Ascending aorta (tissue), 2 donors: ENCODE data around the gene CYP19A1. TPM values are rescaled to one million over a fixed set of nuclear protein-coding genes. Genes with fewer than 3 reads are reported as not detected.

Experiments used
- DNase-seq, 2 donors: peaks; one replicate each; pipeline ENCODE4 v3.0.0-alpha.2; 2019; ENCODE audit warnings: low spot score in 2 of 2
- H3K27ac ChIP-seq, 2 donors: fragments of 200-600 bp; sonication (generic); one replicate each; pipeline ENCODE4 v1.5.1; 2016 to 2017; ENCODE audit warnings: mild to moderate bottlenecking in 1 of 2
- H3K27me3 ChIP-seq: fragments of 200-600 bp; sonication (generic); one replicate; pipeline ENCODE4 v1.5.1; 2017
- H3K36me3 ChIP-seq, 2 donors: fragments of 200-600 bp; sonication (generic); one replicate each; pipeline ENCODE4 v1.5.1; 2016
- H3K4me1 ChIP-seq, 2 donors: fragments of 200-600 bp; sonication (generic); one replicate each; pipeline ENCODE4 v1.5.1; 2016 to 2017; ENCODE audit warnings: mild to moderate bottlenecking in 1 of 2
- H3K4me3 ChIP-seq, 2 donors: fragments of 200-600 bp; sonication (generic); one replicate each; pipeline ENCODE4 v1.5.1; 2016 to 2017; ENCODE audit warnings: mild to moderate bottlenecking in 1 of 2
- H3K9me3 ChIP-seq, 2 donors: fragments of 200-600 bp; sonication (generic); one replicate each; pipeline ENCODE4 v1.5.1; 2016
- intact Hi-C: fragments of 100-400 bp; cut with DNase I; formaldehyde crosslinking; loops from one replicate; pipeline ENCODE4 v1.15.1; 2023
- total RNA-seq: library from RNA; depleted of rRNA; stranded (reverse); fragments of >200 nt; gene quantifications from one replicate; pipeline ENCODE4 v1.1.0, GENCODE V29; 2016
- TF ChIP-seq, protein P1 (sequence below), 3 experiments: fragments of 200-600 bp in 2 of 3; fragments of 450-650 bp in 1 of 3; sonication (generic) in 2 of 3; IDR thresholded peaks; one replicate each; pipeline ENCODE4 v1.5.1; 2016 to 2019; ENCODE audit warnings: antibody characterized with exemption in 3 of 3, mild to moderate bottlenecking in 1 of 3, moderate library complexity in 1 of 3

Gene CYP19A1
- total RNA-seq, 1 donor from 2014 or later, result 95.7 TPM

DNA sequence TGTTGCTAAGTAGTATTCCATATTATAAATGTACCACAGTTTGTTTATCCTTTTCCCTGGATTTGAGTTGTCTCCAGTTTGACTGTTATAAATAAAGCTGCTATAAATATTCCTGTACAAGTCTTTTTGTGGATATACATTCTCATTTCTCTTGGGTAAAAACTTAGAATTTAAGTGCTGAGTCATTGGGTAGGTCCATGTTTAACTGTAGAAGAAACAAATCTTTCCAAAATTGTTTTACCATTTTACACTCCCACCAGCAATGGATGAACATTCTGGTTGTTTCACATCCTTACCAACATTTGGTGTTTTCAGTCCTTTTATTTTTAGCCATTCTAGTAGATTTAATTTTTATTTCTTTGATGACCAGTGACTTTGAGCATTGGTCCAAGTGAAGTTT is 169.7 kb downstream of the CYP19A1 start:
- Histone ChIP-seq H3K4me3 (no peak overlapping the region), H3K27ac (peak overlapping the region; percentile 10 to 27), H3K9me3 (no peaks in the 10 kb centered on the region), H3K27me3 (no peaks in the 10 kb centered on the region), H3K36me3 (no peaks in the 10 kb centered on the region), H3K4me1 (peaks cover 20 to 33% of the 10 kb centered on the region in 2 donors)
- TF ChIP-seq, protein P1, sequence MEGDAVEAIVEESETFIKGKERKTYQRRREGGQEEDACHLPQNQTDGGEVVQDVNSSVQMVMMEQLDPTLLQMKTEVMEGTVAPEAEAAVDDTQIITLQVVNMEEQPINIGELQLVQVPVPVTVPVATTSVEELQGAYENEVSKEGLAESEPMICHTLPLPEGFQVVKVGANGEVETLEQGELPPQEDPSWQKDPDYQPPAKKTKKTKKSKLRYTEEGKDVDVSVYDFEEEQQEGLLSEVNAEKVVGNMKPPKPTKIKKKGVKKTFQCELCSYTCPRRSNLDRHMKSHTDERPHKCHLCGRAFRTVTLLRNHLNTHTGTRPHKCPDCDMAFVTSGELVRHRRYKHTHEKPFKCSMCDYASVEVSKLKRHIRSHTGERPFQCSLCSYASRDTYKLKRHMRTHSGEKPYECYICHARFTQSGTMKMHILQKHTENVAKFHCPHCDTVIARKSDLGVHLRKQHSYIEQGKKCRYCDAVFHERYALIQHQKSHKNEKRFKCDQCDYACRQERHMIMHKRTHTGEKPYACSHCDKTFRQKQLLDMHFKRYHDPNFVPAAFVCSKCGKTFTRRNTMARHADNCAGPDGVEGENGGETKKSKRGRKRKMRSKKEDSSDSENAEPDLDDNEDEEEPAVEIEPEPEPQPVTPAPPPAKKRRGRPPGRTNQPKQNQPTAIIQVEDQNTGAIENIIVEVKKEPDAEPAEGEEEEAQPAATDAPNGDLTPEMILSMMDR (IDR thresholded peaks at IDR 0.05), result no peak
- intact Hi-C loops, result no loop called here
- DNase-seq, result no peak

DNA sequence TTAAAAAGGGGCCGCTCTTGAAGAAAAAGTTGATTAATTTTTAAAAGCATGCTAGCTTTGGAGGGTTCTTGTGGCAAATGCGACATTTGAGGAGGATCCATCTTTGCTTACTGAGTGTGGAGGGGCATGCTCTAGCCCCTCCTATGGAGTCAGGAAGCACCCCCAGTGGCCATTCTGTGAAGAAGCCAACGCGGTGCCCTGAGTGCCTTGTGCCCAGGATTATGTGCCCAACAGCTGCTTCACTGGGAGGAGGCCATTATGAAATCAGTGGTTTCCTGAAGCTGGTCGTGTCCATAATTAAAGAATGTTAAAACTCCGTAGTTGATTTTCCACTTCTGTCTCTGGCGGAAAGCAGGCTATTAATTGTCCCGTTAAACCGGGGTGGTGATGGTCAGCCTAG is 174.6 kb downstream of the CYP19A1 start:
- H3K27ac ChIP-seq, result peak overlapping the region; percentile 77 to 81
- intact Hi-C loops, result loop anchor here (1.0 to 5.0 kb wide), 6 partner anchors 28 to 217 kb away; partner anchors contain the start of gene CYP19A1
- H3K36me3 ChIP-seq, result no peaks in the 10 kb centered on the region
- TF ChIP-seq, protein P1 (IDR thresholded peaks at IDR 0.05), result no peak
- no peaks in the 10 kb centered on the region for H3K9me3 ChIP-seq
- DNase-seq, result no peak
- H3K27me3 ChIP-seq, result no peaks in the 10 kb centered on the region
- H3K4me3 ChIP-seq, result no peak overlapping the region
- peaks cover 0 to 10% of the 10 kb centered on the region in 2 donors for H3K4me1 ChIP-seq

DNA sequence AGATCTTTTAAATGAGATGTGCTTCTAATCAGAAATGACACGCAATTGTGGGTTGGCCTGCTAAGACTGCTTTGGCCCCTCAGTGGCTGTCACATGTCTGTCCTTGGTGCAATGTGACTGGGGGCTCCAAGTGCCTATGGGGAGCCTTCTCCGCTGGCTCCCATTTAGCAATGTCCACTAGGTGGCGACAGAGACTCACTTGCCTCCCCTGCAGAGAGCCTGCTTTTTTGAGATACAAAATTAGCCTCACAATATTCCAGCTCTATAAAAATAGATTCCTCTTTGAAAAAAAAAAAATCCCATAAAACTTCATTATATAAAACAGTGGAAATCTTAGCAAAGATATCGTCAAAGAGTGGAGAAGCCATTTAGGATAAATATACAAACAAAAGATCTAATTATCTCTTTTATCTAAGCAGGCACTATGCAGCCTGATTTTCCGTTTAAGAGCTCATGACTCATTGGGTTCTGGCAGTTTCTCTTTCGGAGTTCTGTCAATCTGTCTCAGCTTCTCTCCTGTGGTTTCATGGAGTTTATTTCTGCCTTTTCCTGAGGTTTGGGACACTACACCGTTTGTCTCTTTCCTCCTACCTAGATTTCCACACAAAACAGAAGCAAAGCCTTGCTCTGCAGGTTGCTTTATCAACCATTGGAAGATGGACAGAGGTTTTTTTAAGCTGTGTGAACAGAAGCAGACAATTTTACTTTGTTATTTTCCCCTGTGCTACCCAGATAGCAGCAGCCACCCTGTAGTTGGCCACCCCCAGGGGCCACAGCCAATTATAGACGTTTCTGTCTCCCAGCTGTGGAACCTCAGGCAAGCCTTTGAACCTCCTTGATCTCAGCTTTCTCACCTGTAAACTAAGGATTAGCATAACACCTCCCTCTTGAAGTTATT is 175.3 kb downstream of the CYP19A1 start:
- Histone ChIP-seq H3K4me3 (peak overlapping the region in 1 of 2 donors; percentile 35), H3K4me1 (peaks cover 0 to 4% of the 10 kb centered on the region in 2 donors), H3K27ac (peak overlapping the region; percentile 77 to 81), H3K9me3 (no peaks in the 10 kb centered on the region), H3K36me3 (no peaks in the 10 kb centered on the region), H3K27me3 (no peaks in the 10 kb centered on the region)
- DNase-seq, result peak in 1 of 2 donors; percentile 86
- intact Hi-C loops, result loop anchor here (1.0 to 5.0 kb wide), 6 partner anchors 29 to 218 kb away; partner anchors contain the start of gene CYP19A1
- TF ChIP-seq, protein P1 (IDR thresholded peaks at IDR 0.05), result peak; percentile 82 to 97 (median 93)

DNA sequence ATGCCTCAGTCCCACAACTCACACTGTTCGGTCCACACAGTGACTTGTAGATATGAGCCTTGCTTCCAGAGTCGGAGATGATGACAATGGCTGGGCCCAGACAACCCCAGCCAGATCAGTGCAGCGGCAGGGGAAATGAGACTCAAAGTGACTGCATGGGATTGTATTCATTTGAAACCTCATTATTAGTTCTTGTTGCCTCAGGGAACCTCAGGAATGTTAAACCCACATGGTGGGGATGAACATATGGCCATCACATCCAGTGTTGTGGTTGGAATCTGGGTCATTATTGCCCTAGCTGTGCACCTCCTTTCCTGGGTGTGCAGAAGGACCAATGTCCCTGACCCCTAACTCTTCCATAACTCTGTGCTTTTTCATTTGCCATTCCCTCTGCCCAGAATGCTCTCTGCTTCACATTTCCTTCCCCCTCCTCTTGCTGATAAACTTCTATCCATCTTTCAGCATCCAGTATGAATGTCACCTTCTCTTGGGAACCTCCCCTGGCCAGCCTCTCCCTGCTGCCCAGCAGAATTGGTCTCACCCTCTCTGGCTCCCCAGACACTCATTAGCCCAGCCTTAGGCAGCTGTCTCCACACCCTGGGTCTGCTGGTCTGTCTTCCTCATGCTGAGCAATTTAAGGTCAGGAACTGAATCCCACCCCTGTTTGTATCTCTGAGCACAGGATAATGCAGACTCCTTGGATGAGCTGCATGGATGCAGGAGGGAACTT is 176.7 kb downstream of the CYP19A1 start:
- DNase-seq, result no peak
- intact Hi-C loops, result loop anchor here (2.0 to 5.0 kb wide), 3 partner anchors 69 to 176 kb away; partner anchors contain the start of gene CYP19A1
- Histone ChIP-seq H3K4me3 (no peak overlapping the region), H3K9me3 (no peaks in the 10 kb centered on the region), H3K4me1 (peaks cover 0 to 4% of the 10 kb centered on the region in 2 donors), H3K27ac (no peak overlapping the region), H3K36me3 (no peaks in the 10 kb centered on the region), H3K27me3 (no peaks in the 10 kb centered on the region)
- TF ChIP-seq, protein P1 (IDR thresholded peaks at IDR 0.05), result no peak

DNA sequence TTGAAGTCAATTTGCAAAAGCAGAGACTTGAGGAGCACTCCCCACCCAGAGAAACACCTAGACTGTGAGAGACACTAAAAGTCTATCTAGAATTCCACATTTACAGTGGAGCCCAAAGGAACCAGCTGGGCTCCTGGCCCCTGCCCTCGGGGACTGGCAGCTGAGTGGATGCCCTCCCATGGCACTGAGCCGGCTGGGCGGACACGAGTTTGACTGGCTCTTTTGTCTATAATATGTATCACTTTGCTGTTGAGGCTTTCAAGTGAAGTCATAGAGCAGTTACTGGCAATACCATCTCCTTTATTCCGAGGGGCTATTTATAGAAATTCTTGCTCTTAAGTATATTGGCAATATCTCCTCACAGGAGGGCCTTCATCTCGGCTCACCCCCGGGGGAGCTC is 177.9 kb downstream of the CYP19A1 start:
- no peak overlapping the region for H3K27ac ChIP-seq
- no peak for DNase-seq
- peaks cover 0 to 4% of the 10 kb centered on the region in 2 donors for H3K4me1 ChIP-seq
- H3K36me3 ChIP-seq, result no peaks in the 10 kb centered on the region
- TF ChIP-seq, protein P1 (IDR thresholded peaks at IDR 0.05), result no peak
- H3K9me3 ChIP-seq, result no peaks in the 10 kb centered on the region
- no peak overlapping the region for H3K4me3 ChIP-seq
- no peaks in the 10 kb centered on the region for H3K27me3 ChIP-seq
- intact Hi-C loops, result loop anchor here (5.0 kb wide), 2 partner anchors 122 to 177 kb away; partner anchors contain the start of gene CYP19A1

Other genes with a start within 250 kb of the CYP19A1 start
- 2.6 TPM for gene TNFAIP8L3, start 243.7 kb downstream of the CYP19A1 start, total RNA-seq
- gene GLDN, start 3.1 kb upstream of the CYP19A1 start, total RNA-seq, result 3.4 TPM